Measurements from ENCODE around the gene EML4. TPM values are rescaled to one million over a fixed set of nuclear protein-coding genes. Genes with fewer than 3 reads are reported as not detected.

Gene EML4
- total and polyA plus RNA-seq, 2 of the 13 experiments (the other 11 are each of a cell fraction or from before 2014, with no cell fraction given): 243 to 476 TPM

- TF ChIP-seq ZFP82 (CRISPR knock-in tag; IDR thresholded peaks at IDR 0.05; ENCODE audit: borderline replicate concordance): no peak; the same call in 1 of the 2 replicates
- 0 out of 2 replicates have a peak, but pooled peaks have one; percentile 80 for TF ChIP-seq KLF11 (CRISPR knock-in tag; IDR thresholded peaks at IDR 0.05)
- TF ChIP-seq ZNF317 (CRISPR knock-in tag; IDR thresholded peaks at IDR 0.05): peak; percentile 71; the same call in 1 of the 2 replicates
- no peak; the same call in 1 of the 2 replicates for TF ChIP-seq ZXDC (CRISPR knock-in tag; IDR thresholded peaks at IDR 0.05)
- TF ChIP-seq RFX3 (CRISPR knock-in tag; IDR thresholded peaks at IDR 0.05): no peak
- TF ChIP-seq ATF5 (CRISPR knock-in tag; IDR thresholded peaks at IDR 0.05; ENCODE audit: low read depth): 0 out of 2 replicates have a peak, but pooled peaks have one; percentile 12
- TF ChIP-seq GMEB2 (CRISPR knock-in tag; IDR thresholded peaks at IDR 0.05; ENCODE audit: low read depth): peak; percentile 68; the same call in 1 of the 2 replicates
- TF ChIP-seq ETS1 (CRISPR knock-in tag; IDR thresholded peaks at IDR 0.05): no peak; the same call in 1 of the 2 replicates
- TF ChIP-seq JUN (CRISPR knock-in tag; IDR thresholded peaks at IDR 0.05): 0 out of 2 replicates have a peak, but pooled peaks have one; percentile 67
- TF ChIP-seq NFIB (CRISPR knock-in tag; IDR thresholded peaks at IDR 0.05; ENCODE audit: borderline replicate concordance): no peak
- no peak for TF ChIP-seq PPARG (CRISPR knock-in tag; conservative IDR thresholded peaks at IDR 0.05)
- no peak for TF ChIP-seq SMARCE1 (IDR thresholded peaks at IDR 0.05; ENCODE audit: borderline replicate concordance)
- TF ChIP-seq ZNF652 (CRISPR knock-in tag; IDR thresholded peaks at IDR 0.05; ENCODE audit: borderline replicate concordance, low read depth): no peak
- no peak; the same call in 1 of the 2 replicates for TF ChIP-seq CREM (IDR thresholded peaks at IDR 0.05)
- no peak for TF ChIP-seq CREM (CRISPR knock-in tag; IDR thresholded peaks at IDR 0.05)
- no peak for TF ChIP-seq CC2D1A (CRISPR knock-in tag; IDR thresholded peaks at IDR 0.05)
- no peak for TF ChIP-seq ZNF572 (CRISPR knock-in tag; IDR thresholded peaks at IDR 0.05)
- no peak for TF ChIP-seq MTA3 (CRISPR knock-in tag; IDR thresholded peaks at IDR 0.05)
- TF ChIP-seq PAWR (CRISPR knock-in tag; IDR thresholded peaks at IDR 0.05; ENCODE audit: borderline replicate concordance): no peak; the same call in 1 of the 2 replicates
- peak; percentile 88; the same call in 1 of the 2 replicates for TF ChIP-seq ZNF607 (CRISPR knock-in tag; IDR thresholded peaks at IDR 0.05; ENCODE audit: borderline replicate concordance)
- TF ChIP-seq IRF9 (CRISPR knock-in tag; IDR thresholded peaks at IDR 0.05; ENCODE audit: borderline replicate concordance): peak; percentile 65; the same call in 1 of the 2 replicates
- TF ChIP-seq HDAC6 (IDR thresholded peaks at IDR 0.05; ENCODE audit: low read depth, low read length): no peak
- no peak; the same call in 1 of the 2 replicates for TF ChIP-seq ZNF136 (CRISPR knock-in tag; IDR thresholded peaks at IDR 0.05; ENCODE audit: low read depth)
Measured at GRCh38 chr2:42169100-42169873, at the start of gene EML4 (continued).

Data from HepG2 (cell line).